Astrocyte of the cerebellum (primary cell): ENCODE measurements around the gene OPCML.

Experiments
- DNase-seq: peaks from one replicate; pipeline ENCODE4 v3.0.0-alpha.2; 2011; ENCODE audit warnings: low read depth
- H3K4me3 ChIP-seq: 2 replicates; pipeline ENCODE4 v1.5.1; 2011; ENCODE audit warnings: mild to moderate bottlenecking, low read depth, low read length, moderate library complexity
- in situ Hi-C: cut with HindIII; loops from 2 replicates; pipeline ENCODE4 v1.10.0; 2017; ENCODE audit warnings: low sequenced_read_pairs
- TF ChIP-seq, protein P1 (sequence below): IDR thresholded peaks from 2 replicates; pipeline ENCODE4 v1.5.1; 2012; ENCODE audit warnings: low read length, low read depth, moderate library complexity, mild to moderate bottlenecking; ENCODE audit errors: missing control alignments

Gene OPCML

DNA sequence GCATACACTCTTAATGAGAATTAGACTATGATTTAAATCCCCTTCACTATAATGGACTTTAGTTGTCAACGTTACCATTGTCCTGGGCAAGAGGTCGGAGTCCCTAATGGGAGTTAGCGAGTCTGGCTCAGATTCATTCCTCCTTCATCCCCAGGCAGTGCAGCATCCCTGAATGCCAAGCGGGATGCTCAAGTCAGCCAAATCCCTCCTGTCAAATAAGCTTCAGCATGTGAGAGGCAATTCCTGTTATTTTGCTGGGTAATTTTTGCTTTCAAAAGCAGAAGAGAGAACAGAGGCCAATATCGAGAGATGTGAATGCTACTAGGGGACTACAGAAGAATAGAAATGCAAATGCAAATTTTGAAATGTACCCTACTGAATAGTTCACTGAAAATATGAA, 186.2 kb downstream of the OPCML start:
- in situ Hi-C loops = no loop called here
- DNase-seq = no peak
- no peak overlapping the region for H3K4me3 ChIP-seq
- TF ChIP-seq, protein P1, sequence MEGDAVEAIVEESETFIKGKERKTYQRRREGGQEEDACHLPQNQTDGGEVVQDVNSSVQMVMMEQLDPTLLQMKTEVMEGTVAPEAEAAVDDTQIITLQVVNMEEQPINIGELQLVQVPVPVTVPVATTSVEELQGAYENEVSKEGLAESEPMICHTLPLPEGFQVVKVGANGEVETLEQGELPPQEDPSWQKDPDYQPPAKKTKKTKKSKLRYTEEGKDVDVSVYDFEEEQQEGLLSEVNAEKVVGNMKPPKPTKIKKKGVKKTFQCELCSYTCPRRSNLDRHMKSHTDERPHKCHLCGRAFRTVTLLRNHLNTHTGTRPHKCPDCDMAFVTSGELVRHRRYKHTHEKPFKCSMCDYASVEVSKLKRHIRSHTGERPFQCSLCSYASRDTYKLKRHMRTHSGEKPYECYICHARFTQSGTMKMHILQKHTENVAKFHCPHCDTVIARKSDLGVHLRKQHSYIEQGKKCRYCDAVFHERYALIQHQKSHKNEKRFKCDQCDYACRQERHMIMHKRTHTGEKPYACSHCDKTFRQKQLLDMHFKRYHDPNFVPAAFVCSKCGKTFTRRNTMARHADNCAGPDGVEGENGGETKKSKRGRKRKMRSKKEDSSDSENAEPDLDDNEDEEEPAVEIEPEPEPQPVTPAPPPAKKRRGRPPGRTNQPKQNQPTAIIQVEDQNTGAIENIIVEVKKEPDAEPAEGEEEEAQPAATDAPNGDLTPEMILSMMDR = no peak

DNA sequence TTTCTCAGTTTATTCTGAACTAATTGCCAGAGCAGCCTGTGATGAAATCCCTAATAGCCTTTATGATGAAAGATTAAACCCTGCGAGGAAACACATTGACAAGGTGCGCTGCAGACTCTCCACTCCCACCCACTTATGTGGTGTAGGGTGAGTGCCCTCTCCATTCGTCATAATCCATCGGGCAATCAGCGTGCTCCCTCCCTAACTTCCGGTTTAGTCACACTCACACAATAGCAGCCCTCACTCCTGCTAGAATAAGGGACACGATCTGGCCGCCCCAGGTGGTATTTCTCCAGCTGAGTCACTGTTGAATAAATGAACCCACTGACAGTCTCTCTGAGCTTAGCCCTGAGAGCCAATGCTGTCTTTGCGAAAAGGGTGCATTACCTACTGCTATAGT, 188.3 kb downstream of the OPCML start:
- no peak overlapping the region for H3K4me3 ChIP-seq
- TF ChIP-seq, protein P1 = no peak
- peak; percentile 22 for DNase-seq
- in situ Hi-C loops = no loop called here

DNA sequence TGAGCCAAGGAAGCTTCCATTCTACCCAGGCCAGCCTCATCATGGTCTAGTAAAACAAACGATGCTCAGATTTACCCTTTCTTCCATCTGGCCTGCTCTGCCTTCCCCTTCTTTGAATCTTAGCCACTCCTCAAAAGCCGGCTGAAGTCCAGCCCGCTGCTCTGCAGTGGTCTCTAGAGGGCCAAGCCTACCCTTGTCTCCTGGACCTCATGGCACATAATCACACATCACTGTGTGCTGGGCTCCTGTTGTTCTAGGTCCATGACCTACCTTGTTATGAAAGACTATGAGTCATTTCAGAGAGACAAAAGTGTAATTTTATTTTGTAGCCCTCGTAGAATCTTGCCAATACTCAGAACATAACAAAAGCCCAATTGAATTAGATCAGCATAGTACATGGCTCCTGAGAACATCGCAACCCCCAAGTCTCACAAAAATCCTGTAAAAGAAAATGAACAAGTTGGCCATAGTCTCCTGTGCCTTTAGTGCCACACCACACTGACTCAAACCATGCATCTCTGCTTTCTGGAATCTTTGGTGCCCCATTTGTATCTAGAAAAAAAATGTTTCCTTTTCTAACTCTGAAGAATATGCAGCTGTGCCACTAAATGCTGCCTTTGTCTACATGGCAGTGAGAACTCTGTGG, 192.7 kb downstream of the OPCML start:
- TF ChIP-seq, protein P1 = no peak
- H3K4me3 ChIP-seq = no peak overlapping the region
- in situ Hi-C loops = no loop called here
- DNase-seq = peak; percentile 31

DNA sequence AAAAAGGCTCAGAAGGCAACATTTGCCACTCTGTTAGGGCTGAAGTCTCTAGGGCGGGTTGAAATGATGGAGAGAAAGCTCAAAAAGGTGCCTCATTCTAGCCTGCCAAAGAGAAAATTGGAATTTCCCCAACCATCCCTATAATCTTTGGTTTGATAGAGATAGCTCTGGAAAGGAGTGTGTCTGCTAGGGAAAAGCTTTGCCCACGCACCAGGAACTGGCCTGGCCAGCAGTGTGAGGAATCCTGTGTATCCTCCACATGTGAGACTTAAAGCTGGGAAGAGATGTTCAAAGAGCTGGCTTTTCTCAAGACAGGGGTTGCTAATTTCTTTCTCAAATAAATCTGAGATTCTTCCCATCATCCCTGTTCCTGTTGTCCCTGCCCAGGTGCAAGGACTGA, 193.7 kb downstream of the OPCML start:
- DNase-seq = no peak
- TF ChIP-seq, protein P1 = no peak
- H3K4me3 ChIP-seq = no peak overlapping the region
- in situ Hi-C loops = no loop called here

DNA sequence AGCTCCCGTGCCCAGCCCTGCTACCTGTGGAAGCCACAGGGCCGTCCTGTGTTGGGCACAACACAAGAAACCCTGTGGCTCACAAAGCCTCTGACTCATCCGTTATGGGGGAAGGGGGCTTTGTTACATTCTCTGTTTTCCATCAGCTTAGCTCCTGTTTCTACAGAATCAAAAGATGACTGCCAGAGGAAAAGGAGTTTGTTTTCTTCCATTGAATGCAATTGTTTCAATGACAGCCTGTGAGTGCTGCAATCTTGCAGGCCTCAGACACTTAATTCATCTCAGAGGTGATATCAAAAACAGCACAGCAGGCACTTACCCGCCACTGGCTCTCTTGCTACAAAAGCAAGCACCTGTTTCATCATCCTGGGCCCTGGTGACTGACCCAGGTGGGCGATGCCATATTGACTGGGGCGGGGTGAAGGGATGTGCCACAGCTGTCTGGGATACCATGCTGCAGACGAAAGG, 194.3 kb downstream of the OPCML start:
- in situ Hi-C loops = no loop called here
- no peak overlapping the region for H3K4me3 ChIP-seq
- DNase-seq = no peak
- TF ChIP-seq, protein P1 = no peak

DNA sequence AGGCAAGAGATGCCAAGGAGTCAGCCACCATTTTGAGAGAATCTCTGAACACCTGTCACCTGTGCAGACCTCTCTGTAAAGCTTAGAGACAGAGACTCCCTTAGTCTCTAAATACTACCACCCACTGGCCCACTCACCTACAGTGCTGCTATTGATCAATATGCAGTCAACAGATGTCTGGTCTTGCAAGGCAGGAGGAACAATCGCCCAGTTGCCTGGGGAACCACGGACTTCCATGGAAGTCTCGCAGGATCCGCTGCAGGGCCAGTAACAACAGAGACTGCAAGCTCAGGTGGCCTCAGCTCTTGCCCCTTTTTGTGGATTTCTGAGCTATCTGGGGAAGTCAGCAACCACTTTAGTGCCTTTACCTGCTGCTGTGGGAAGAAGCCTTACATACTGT, 195.1 kb downstream of the OPCML start:
- TF ChIP-seq, protein P1 = no peak
- in situ Hi-C loops = no loop called here
- DNase-seq = no peak
- no peak overlapping the region for H3K4me3 ChIP-seq
